Measurements from ENCODE around the gene GCNT2. TPM values are rescaled to one million over a fixed set of nuclear protein-coding genes. Genes with fewer than 3 reads are reported as not detected.

GCNT2 gene
- total RNA-seq, 1 donor from 2014 or later, result 13.2 TPM

- Mint-ChIP-seq H3K27me3 (ENCODE audit: unreplicated experiment) (peaks cover 11% of the 10 kb centered on the region), H3K4me3 (ENCODE audit: unreplicated experiment) (peak overlapping the region; percentile 91), H3K4me1 (ENCODE audit: low read depth, unreplicated experiment) (peaks cover 38% of the 10 kb centered on the region), H3K9me3 (ENCODE audit: unreplicated experiment) (peaks cover 8% of the 10 kb centered on the region), H3K27ac (ENCODE audit: unreplicated experiment) (peak overlapping the region; percentile 100), H3K36me3 (ENCODE audit: unreplicated experiment) (no peaks in the 10 kb centered on the region)
- TF ChIP-seq CTCF (IDR thresholded peaks at IDR 0.05; ENCODE audit: partially characterized antibody, unreplicated experiment), result no peak
- DNase-seq, result no peak
Observed at GRCh38 chr6:10554826-10555225, 33.7 kb downstream of the GCNT2 start.

- Mint-ChIP-seq H3K27me3 (ENCODE audit: unreplicated experiment) (peaks cover 11% of the 10 kb centered on the region), H3K4me3 (ENCODE audit: unreplicated experiment) (peak overlapping the region; percentile 91), H3K9me3 (ENCODE audit: unreplicated experiment) (peaks cover 8% of the 10 kb centered on the region), H3K27ac (ENCODE audit: unreplicated experiment) (peak overlapping the region; percentile 100), H3K36me3 (ENCODE audit: unreplicated experiment) (no peaks in the 10 kb centered on the region), H3K4me1 (ENCODE audit: low read depth, unreplicated experiment) (peaks cover 45% of the 10 kb centered on the region)
- TF ChIP-seq CTCF (IDR thresholded peaks at IDR 0.05; ENCODE audit: partially characterized antibody, unreplicated experiment), result no peak
- peak; percentile 76 for DNase-seq
Observed at GRCh38 chr6:10555625-10556309, 34.6 kb downstream of the GCNT2 start.

- peaks cover 9% of the 10 kb centered on the region for H3K9me3 Mint-ChIP-seq (ENCODE audit: unreplicated experiment)
- no peak for TF ChIP-seq CTCF (IDR thresholded peaks at IDR 0.05; ENCODE audit: partially characterized antibody, unreplicated experiment)
- peak overlapping the region; percentile 100 for H3K27ac Mint-ChIP-seq (ENCODE audit: unreplicated experiment)
- peak overlapping the region; percentile 91 for H3K4me3 Mint-ChIP-seq (ENCODE audit: unreplicated experiment)
- DNase-seq, result no peak
- H3K27me3 Mint-ChIP-seq (ENCODE audit: unreplicated experiment), result peaks cover 11% of the 10 kb centered on the region
- peaks cover 49% of the 10 kb centered on the region for H3K4me1 Mint-ChIP-seq (ENCODE audit: low read depth, unreplicated experiment)
- H3K36me3 Mint-ChIP-seq (ENCODE audit: unreplicated experiment), result no peaks in the 10 kb centered on the region
Observed at GRCh38 chr6:10556589-10556988, 35.4 kb downstream of the GCNT2 start.

- H3K9me3 Mint-ChIP-seq (ENCODE audit: unreplicated experiment), result peaks cover 11% of the 10 kb centered on the region
- H3K27ac Mint-ChIP-seq (ENCODE audit: unreplicated experiment), result peak overlapping the region; percentile 100
- peaks cover 11% of the 10 kb centered on the region for H3K27me3 Mint-ChIP-seq (ENCODE audit: unreplicated experiment)
- TF ChIP-seq CTCF (IDR thresholded peaks at IDR 0.05; ENCODE audit: partially characterized antibody, unreplicated experiment), result no peak
- H3K36me3 Mint-ChIP-seq (ENCODE audit: unreplicated experiment), result no peaks in the 10 kb centered on the region
- peaks cover 53% of the 10 kb centered on the region for H3K4me1 Mint-ChIP-seq (ENCODE audit: low read depth, unreplicated experiment)
- no peak for DNase-seq
- peak overlapping the region; percentile 91 for H3K4me3 Mint-ChIP-seq (ENCODE audit: unreplicated experiment)
Observed at GRCh38 chr6:10556992-10557391, 35.8 kb downstream of the GCNT2 start.

- Mint-ChIP-seq H3K27me3 (ENCODE audit: unreplicated experiment) (peaks cover 11% of the 10 kb centered on the region), H3K4me1 (ENCODE audit: low read depth, unreplicated experiment) (peaks cover 55% of the 10 kb centered on the region), H3K36me3 (ENCODE audit: unreplicated experiment) (no peaks in the 10 kb centered on the region), H3K27ac (ENCODE audit: unreplicated experiment) (peak overlapping the region; percentile 100), H3K4me3 (ENCODE audit: unreplicated experiment) (peak overlapping the region; percentile 91), H3K9me3 (ENCODE audit: unreplicated experiment) (peaks cover 11% of the 10 kb centered on the region)
- no peak for TF ChIP-seq CTCF (IDR thresholded peaks at IDR 0.05; ENCODE audit: partially characterized antibody, unreplicated experiment)
- no peak for DNase-seq
Observed at GRCh38 chr6:10557913-10558312, 36.8 kb downstream of the GCNT2 start.

Measured in glutamatergic neuron (in vitro differentiated cells).